NT2/D1 (cell line): ENCODE data around the gene DNAH8.

Source experiments
- DNase-seq: peaks from one replicate; pipeline ENCODE4 v3.0.0-alpha.2; 2011; ENCODE audit warnings: low read depth, low spot score
- H3K27me3 ChIP-seq: 2 replicates; pipeline ENCODE4 v1.6.0; 2011; ENCODE audit warnings: mild to moderate bottlenecking; ENCODE audit not compliant: insufficient read length, insufficient read depth
- H3K36me3 ChIP-seq: 2 replicates; pipeline ENCODE4 v1.6.1; 2011; ENCODE audit warnings: mild to moderate bottlenecking, low read length, mixed read lengths; ENCODE audit not compliant: insufficient read depth, insufficient read length
- H3K4me1 ChIP-seq: 2 replicates; pipeline ENCODE4 v1.5.1; 2011; ENCODE audit not compliant: insufficient read depth, insufficient read length
- H3K4me3 ChIP-seq: 2 replicates; pipeline ENCODE4 v1.5.1; 2011; ENCODE audit warnings: low read depth; ENCODE audit not compliant: insufficient read length
- H3K9ac ChIP-seq: 2 replicates; pipeline ENCODE4 v1.6.0; 2011; ENCODE audit warnings: low read depth; ENCODE audit not compliant: insufficient read length
- H3K9me3 ChIP-seq: 2 replicates; pipeline ENCODE4 v1.5.1; 2011; ENCODE audit warnings: mild to moderate bottlenecking, low read length; ENCODE audit not compliant: insufficient read depth
- SUZ12 ChIP-seq: IDR thresholded peaks from 2 replicates; pipeline ENCODE4 v1.6.1; 2011; ENCODE audit not compliant: insufficient read length, insufficient read depth; ENCODE audit errors: extremely low read depth
- YY1 ChIP-seq: IDR thresholded peaks from 2 replicates; pipeline ENCODE4 v1.6.1; 2011; ENCODE audit not compliant: insufficient read length, insufficient read depth
- ZNF274 ChIP-seq: IDR thresholded peaks from 2 replicates; pipeline ENCODE4 v1.6.1; 2011; ENCODE audit warnings: mild to moderate bottlenecking, low read depth, low read length

The DNAH8 gene

DNA sequence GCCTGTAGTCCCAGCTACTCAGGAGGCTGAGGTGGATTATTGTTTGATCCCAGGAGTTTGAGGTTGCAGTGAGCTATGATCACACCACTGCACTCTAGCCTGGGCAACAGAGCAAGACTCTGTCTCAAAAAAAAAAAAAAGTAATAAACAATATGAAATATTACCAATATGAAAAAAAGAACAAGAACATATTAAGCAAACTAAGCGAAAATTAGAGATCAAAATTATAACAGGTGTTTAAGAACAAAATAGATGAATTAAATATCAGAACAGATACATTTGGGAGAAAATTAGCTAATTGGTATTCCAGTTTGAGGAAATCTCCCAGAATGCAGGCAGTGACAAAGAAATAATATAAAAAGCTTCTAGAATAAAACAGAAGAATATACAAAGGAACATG is 35.4 kb upstream of the DNAH8 start:
- Histone ChIP-seq H3K27me3 (no peaks in the 10 kb centered on the region), H3K9ac (no peak overlapping the region), H3K9me3 (no peaks in the 10 kb centered on the region), H3K36me3 (peaks cover 66% of the 10 kb centered on the region), H3K4me3 (no peak overlapping the region), H3K4me1 (no peaks in the 10 kb centered on the region)
- TF ChIP-seq YY1 (no peak), SUZ12 (no peak), ZNF274 (no peak)
- no peak for DNase-seq

DNA sequence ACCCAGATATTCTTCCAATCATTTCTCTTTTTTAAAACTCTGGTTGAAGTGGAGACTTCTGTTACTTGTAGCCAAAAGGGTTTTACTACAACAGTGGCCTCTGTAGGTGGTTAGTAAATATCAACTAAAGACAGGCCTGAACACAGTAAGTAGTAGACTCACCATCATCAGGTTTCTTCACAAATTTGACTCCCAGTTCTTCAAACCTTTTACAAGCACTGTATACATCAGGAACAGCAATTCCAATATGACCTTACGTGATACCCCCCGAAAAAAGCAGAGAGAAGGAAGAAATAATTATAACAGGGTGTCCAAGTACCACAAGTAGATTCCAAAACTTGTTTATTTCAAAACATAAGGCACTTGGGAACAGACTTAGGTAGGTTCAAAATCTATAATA is 33.3 kb upstream of the DNAH8 start:
- Histone ChIP-seq H3K9me3 (no peaks in the 10 kb centered on the region), H3K36me3 (peaks cover 68% of the 10 kb centered on the region), H3K4me1 (no peaks in the 10 kb centered on the region), H3K9ac (no peak overlapping the region), H3K27me3 (no peaks in the 10 kb centered on the region), H3K4me3 (no peak overlapping the region)
- TF ChIP-seq ZNF274 (no peak), YY1 (no peak), SUZ12 (no peak)
- DNase-seq, result no peak

DNA sequence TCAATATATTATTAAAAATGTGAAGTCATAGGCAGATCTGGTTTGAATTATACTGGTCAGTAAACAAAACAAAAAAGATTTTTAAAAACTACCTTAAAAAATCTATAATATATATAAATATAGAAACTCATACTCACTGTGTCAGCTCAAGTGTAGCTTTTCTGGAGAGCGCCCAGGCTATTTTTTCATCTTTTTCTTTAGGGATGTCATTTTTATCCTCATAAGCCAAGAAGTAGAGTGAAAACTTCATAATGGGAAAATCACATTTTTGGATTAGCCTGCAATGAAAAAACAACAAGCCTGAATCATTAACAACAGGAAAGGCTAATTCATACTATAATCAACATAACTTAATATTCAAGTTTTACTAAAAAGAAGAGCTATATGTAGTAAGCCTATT is 30.9 kb upstream of the DNAH8 start:
- H3K4me1 ChIP-seq, result no peaks in the 10 kb centered on the region
- H3K36me3 ChIP-seq, result peaks cover 56% of the 10 kb centered on the region
- no peak for TF ChIP-seq ZNF274
- no peak for TF ChIP-seq SUZ12
- TF ChIP-seq YY1, result no peak
- H3K4me3 ChIP-seq, result no peak overlapping the region
- no peaks in the 10 kb centered on the region for H3K9me3 ChIP-seq
- no peaks in the 10 kb centered on the region for H3K27me3 ChIP-seq
- DNase-seq, result no peak
- no peak overlapping the region for H3K9ac ChIP-seq

DNA sequence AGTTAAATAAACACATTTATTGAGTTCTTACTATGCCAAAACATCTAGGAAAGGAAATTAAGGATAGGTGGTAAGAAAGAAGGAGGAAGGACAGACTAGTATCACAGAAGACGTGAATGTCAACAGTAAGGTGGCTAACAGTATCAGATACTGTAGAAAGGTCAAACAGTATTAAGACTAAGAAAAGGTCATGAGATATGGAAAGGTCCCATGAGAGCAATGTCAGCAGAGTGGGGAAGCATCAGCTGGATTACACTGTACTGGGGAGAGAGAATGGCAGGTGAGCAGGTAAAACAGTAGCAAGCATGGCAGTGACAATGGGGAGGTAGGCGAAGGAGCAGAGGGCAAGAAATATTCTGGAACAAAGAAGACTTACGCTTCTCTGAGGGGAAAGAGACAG is 30.2 kb upstream of the DNAH8 start:
- Histone ChIP-seq H3K9ac (no peak overlapping the region), H3K4me3 (no peak overlapping the region), H3K9me3 (no peaks in the 10 kb centered on the region), H3K27me3 (no peaks in the 10 kb centered on the region), H3K4me1 (no peaks in the 10 kb centered on the region), H3K36me3 (peaks cover 55% of the 10 kb centered on the region)
- TF ChIP-seq ZNF274, result no peak
- no peak for TF ChIP-seq SUZ12
- TF ChIP-seq YY1, result no peak
- DNase-seq, result no peak

DNA sequence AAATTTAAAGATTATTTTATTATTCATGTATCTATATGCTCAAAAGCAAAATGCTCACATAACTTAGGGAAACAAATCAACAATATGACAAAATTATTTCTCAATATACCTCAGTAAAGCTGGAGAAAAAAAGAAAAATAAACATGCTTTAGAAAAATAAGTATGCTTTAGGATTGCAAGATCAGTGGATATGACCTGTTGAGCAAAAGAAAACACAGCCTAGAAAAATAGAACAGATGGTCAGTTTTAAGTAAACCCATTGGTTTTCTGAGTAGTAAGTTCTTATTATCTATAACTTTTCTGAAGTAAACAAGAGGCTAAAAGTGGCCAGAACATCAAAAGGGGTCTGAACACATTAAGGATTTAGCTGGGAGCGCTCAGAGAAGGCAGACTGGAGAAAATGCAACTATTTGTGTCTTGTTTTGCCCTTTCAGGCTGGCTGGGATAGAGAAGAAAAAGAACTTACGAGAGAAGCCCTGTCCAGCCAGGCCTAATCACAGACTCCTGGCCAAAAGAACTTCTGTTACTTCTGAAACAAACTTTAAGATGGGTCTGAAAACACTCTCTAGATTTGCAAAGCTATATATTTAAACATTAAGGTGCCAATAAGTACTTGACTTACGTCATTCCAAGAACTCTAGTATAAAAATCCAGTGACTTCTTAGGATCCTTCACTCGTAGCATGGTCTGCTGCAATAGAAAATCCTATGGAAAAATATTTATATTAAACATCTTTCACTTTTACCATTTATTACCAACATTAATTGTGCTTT is 28.7 kb upstream of the DNAH8 start:
- Histone ChIP-seq H3K9me3 (no peaks in the 10 kb centered on the region), H3K9ac (no peak overlapping the region), H3K4me1 (no peaks in the 10 kb centered on the region), H3K4me3 (no peak overlapping the region), H3K36me3 (peaks cover 52% of the 10 kb centered on the region), H3K27me3 (no peaks in the 10 kb centered on the region)
- TF ChIP-seq YY1 (no peak), ZNF274 (no peak), SUZ12 (no peak)
- no peak for DNase-seq

DNA sequence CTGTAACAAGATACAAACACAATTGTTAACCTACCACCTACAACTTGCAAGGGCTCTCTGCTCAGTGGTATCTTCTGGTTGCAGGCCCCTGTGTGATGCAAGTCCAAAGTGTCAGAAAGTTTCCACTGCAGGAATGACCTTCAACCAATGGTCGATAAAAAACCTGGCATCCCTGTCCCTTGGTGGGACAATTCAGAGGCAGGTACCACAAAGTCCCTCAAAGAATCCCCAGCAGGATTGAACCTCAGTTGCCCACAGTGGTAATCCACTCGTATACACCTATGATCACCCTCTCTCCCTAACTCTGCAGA is 28.1 kb upstream of the DNAH8 start:
- H3K4me1 ChIP-seq, result no peaks in the 10 kb centered on the region
- no peak for DNase-seq
- H3K36me3 ChIP-seq, result peaks cover 46% of the 10 kb centered on the region
- TF ChIP-seq ZNF274 (no peak), YY1 (no peak), SUZ12 (no peak)
- no peaks in the 10 kb centered on the region for H3K27me3 ChIP-seq
- H3K9me3 ChIP-seq, result no peaks in the 10 kb centered on the region
- H3K4me3 ChIP-seq, result no peak overlapping the region
- no peak overlapping the region for H3K9ac ChIP-seq

DNA sequence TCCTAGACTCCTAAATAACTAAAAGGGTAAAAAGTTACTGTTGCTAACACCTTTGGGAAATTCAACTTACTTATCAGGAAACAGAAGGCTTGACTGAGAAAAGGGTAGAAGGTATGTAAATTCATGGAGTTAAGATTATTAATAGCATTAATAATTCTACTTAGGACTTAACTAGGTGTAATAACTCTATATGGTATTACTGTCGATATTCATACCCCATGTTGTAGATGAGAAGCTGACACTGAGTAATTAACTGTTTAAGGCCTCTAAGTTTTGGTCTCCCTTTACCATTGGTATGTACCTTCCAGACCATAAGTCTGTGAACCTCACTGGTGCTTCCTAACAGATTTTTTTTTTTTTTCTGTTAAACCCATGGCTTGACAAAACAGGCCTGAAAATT is 27.6 kb upstream of the DNAH8 start:
- TF ChIP-seq ZNF274 (no peak), YY1 (no peak), SUZ12 (no peak)
- no peaks in the 10 kb centered on the region for H3K9me3 ChIP-seq
- peaks cover 41% of the 10 kb centered on the region for H3K36me3 ChIP-seq
- H3K4me1 ChIP-seq, result no peaks in the 10 kb centered on the region
- DNase-seq, result no peak
- no peak overlapping the region for H3K9ac ChIP-seq
- H3K27me3 ChIP-seq, result no peaks in the 10 kb centered on the region
- H3K4me3 ChIP-seq, result no peak overlapping the region

DNA sequence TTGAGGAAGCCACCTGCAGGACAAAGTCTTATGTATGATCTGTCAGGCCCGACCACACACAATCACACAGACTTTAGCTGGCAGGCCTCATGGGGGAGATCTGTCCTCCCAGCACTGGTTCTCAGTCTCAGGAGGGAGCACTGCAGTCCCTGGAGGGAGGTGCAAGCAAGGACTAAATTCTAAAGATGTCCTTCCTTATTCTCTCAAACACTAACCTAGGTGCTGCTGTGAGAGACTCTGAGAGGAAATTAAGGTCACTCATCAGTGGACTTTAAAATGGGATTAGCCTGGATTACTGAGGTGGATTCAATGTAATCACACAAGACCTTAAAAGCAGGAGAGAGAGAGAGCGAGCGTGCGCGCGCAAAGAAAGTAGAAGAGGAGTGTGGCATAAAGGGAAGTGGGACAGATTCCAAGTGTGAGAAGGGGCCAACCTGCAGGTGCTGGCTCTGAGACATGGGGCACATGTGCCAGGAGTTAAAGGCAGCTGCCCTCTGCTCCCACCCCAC is 26.5 kb upstream of the DNAH8 start:
- no peaks in the 10 kb centered on the region for H3K27me3 ChIP-seq
- H3K4me3 ChIP-seq, result no peak overlapping the region
- no peak for TF ChIP-seq SUZ12
- TF ChIP-seq ZNF274, result no peak
- no peak for TF ChIP-seq YY1
- H3K9ac ChIP-seq, result no peak overlapping the region
- no peaks in the 10 kb centered on the region for H3K4me1 ChIP-seq
- H3K36me3 ChIP-seq, result peaks cover 35% of the 10 kb centered on the region
- DNase-seq, result no peak
- no peaks in the 10 kb centered on the region for H3K9me3 ChIP-seq
